B cell (primary cell): ENCODE measurements around the gene SRRM2.

Source experiments
- EZH2 ChIP-seq: IDR thresholded peaks from 2 replicates; pipeline ENCODE4 v1.6.1; 2012; ENCODE audit warnings: borderline replicate concordance, low read depth, mild to moderate bottlenecking, moderate library complexity, low read length; ENCODE audit not compliant: insufficient read depth, poor library complexity, severe bottlenecking
- TF ChIP-seq, protein P1 (sequence below): fragments of 200-600 bp; IDR thresholded peaks from one replicate; pipeline ENCODE4 v1.8.0; 2022; ENCODE audit warnings: antibody characterized with exemption, mild to moderate bottlenecking

- TF ChIP-seq EZH2, result no peak
- TF ChIP-seq, protein P1, sequence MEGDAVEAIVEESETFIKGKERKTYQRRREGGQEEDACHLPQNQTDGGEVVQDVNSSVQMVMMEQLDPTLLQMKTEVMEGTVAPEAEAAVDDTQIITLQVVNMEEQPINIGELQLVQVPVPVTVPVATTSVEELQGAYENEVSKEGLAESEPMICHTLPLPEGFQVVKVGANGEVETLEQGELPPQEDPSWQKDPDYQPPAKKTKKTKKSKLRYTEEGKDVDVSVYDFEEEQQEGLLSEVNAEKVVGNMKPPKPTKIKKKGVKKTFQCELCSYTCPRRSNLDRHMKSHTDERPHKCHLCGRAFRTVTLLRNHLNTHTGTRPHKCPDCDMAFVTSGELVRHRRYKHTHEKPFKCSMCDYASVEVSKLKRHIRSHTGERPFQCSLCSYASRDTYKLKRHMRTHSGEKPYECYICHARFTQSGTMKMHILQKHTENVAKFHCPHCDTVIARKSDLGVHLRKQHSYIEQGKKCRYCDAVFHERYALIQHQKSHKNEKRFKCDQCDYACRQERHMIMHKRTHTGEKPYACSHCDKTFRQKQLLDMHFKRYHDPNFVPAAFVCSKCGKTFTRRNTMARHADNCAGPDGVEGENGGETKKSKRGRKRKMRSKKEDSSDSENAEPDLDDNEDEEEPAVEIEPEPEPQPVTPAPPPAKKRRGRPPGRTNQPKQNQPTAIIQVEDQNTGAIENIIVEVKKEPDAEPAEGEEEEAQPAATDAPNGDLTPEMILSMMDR, result no peak
Measured at GRCh38 chr16:2792940-2793339, 40.5 kb downstream of the SRRM2 start.
